H1 (cell line): ENCODE results near the gene NOTUM. TPM values are rescaled to one million over a fixed set of nuclear protein-coding genes. Genes with fewer than 3 reads are reported as not detected.
A peak's percentile ranks its signal among the peaks of the same experiment; 100 is the strongest.

Experiments
- CTCF ChIA-PET: fragments of 300-600 bp; sonication (Branson Sonifier 250); formaldehyde crosslinking; loops from one replicate; lab custom pipeline; 2021; ENCODE audit not compliant: partially characterized antibody; lab: Charles Lee
- POLR2A ChIA-PET: fragments of 300-600 bp; sonication (Branson Sonifier 250); formaldehyde crosslinking; loops from one replicate; lab custom pipeline; 2021; ENCODE audit warnings: inconsistent platforms; ENCODE audit not compliant: partially characterized antibody; lab: Charles Lee
- DNase-seq, 2 experiments: peaks; one replicate each; pipeline versions ENCODE4 v3.0.0 to v3.0.0-alpha.2; 2010 to 2022; ENCODE audit warnings: low spot score in 2 of 2, low read depth in 1 of 2, mixed read lengths in 1 of 2
- FAIRE-seq: peaks from 2 replicates; lab custom pipeline; 2011; peaks lifted over from hg19 to GRCh38; lab: Jason Lieb, UNC
- H2AFZ ChIP-seq: 2 replicates; pipeline ENCODE4 v1.8.1; 2012; ENCODE audit warnings: low read length, inconsistent platforms
- H2AK5ac ChIP-seq: 2 replicates; pipeline ENCODE4 v1.6.1; 2013; ENCODE audit warnings: low read depth, low read length
- H2BK120ac ChIP-seq: replicated peaks from 2 replicates; pipeline ENCODE3; 2013; ENCODE audit warnings: low read depth, low read length, inconsistent platforms
- H2BK12ac ChIP-seq: 2 replicates; pipeline ENCODE4 v1.6.1; 2013; ENCODE audit warnings: low read depth, low read length
- H2BK15ac ChIP-seq: 2 replicates; pipeline ENCODE4 v1.6.1; 2013; ENCODE audit warnings: low read length
- H2BK20ac ChIP-seq: 2 replicates; pipeline ENCODE4 v1.6.1; 2013; ENCODE audit warnings: low read length
- H2BK5ac ChIP-seq: 2 replicates; pipeline ENCODE4 v1.6.1; 2013; ENCODE audit warnings: low read depth, low read length
- H3K14ac ChIP-seq: 2 replicates; pipeline ENCODE4 v1.6.1; 2013; ENCODE audit warnings: inconsistent platforms; ENCODE audit not compliant: insufficient read length
- H3K18ac ChIP-seq: 2 replicates; pipeline ENCODE4 v1.6.1; 2013; ENCODE audit warnings: low read length; ENCODE audit errors: extremely low read depth
- H3K23ac ChIP-seq: 2 replicates; pipeline ENCODE4 v1.6.1; 2013; ENCODE audit warnings: inconsistent platforms; ENCODE audit not compliant: insufficient read length
- H3K23me2 ChIP-seq: 2 replicates; pipeline ENCODE4 v1.6.1; 2013; ENCODE audit warnings: low read depth, low read length
- H3K27ac ChIP-seq: 2 replicates; pipeline ENCODE4 v1.6.1; 2011; ENCODE audit warnings: low read depth, low read length, inconsistent platforms
- H3K27me3 ChIP-seq, 4 experiments: replicated peaks in 1 of 4; 1 replicate in 1 of 4; 2 replicates in 3 of 4; pipeline versions ENCODE4 v1.6.1 to v1.8.1; 2011 to 2013; ENCODE audit warnings: low read length in 3 of 4, mild to moderate bottlenecking in 3 of 4, inconsistent platforms in 2 of 4, mixed read lengths in 2 of 4, moderate library complexity in 1 of 4; ENCODE audit not compliant: control insufficient read depth in 3 of 4, insufficient read depth in 3 of 4; ENCODE audit errors: extremely low read depth in 1 of 4
- H3K36me3 ChIP-seq, 4 experiments: 2 replicates each; pipeline versions ENCODE4 v1.6.1 to v1.8.1; 2011 to 2013; ENCODE audit warnings: mild to moderate bottlenecking in 4 of 4, low read length in 3 of 4, moderate library complexity in 2 of 4, control low read depth in 1 of 4, inconsistent platforms in 1 of 4; ENCODE audit not compliant: insufficient read depth in 4 of 4, control insufficient read depth in 2 of 4
- H3K4ac ChIP-seq: replicated peaks from 2 replicates; pipeline ENCODE3; 2013; ENCODE audit warnings: low read length, low read depth, mixed read lengths, inconsistent platforms; ENCODE audit not compliant: insufficient read length
- H3K4me1 ChIP-seq, 4 experiments: replicated peaks in 1 of 4; 1 replicate in 1 of 4; 2 replicates in 3 of 4; pipeline versions ENCODE4 v1.6.1 to v1.8.1; 2011 to 2013; ENCODE audit warnings: low read length in 3 of 4, inconsistent platforms in 2 of 4, mixed read lengths in 1 of 4; ENCODE audit not compliant: insufficient read depth in 4 of 4, control insufficient read depth in 3 of 4
- H3K4me2 ChIP-seq, 2 experiments: 2 replicates each; pipeline versions ENCODE4 v1.6.1 to v1.8.1; 2011 to 2013; ENCODE audit warnings: low read depth in 2 of 2, low read length in 2 of 2, control low read depth in 1 of 2, inconsistent platforms in 1 of 2, mild to moderate bottlenecking in 1 of 2; ENCODE audit not compliant: insufficient read depth in 1 of 2
- H3K4me3 ChIP-seq, 4 experiments: fragments of 200-600, 300-600 bp in 1 of 4; sonication (generic), shearing (Covaris generic), sonication (Bioruptor Twin) in 1 of 4; 2 replicates each; pipeline versions ENCODE4 v1.5.1 to v1.8.1; 2011 to 2016; ENCODE audit warnings: low read length in 4 of 4, low read depth in 3 of 4, control low read depth in 2 of 4, inconsistent platforms in 2 of 4, mild to moderate bottlenecking in 2 of 4, mixed read lengths in 1 of 4, moderate library complexity in 1 of 4; ENCODE audit not compliant: insufficient read depth in 2 of 4; ENCODE audit errors: extremely low read depth in 1 of 4
- H3K56ac ChIP-seq: replicated peaks from 2 replicates; pipeline ENCODE3; 2013; ENCODE audit warnings: low read depth, mild to moderate bottlenecking, mixed read lengths, low read length, inconsistent platforms; ENCODE audit not compliant: insufficient read length
- H3K79me1 ChIP-seq: 2 replicates; pipeline ENCODE4 v1.6.1; 2013; ENCODE audit warnings: low read depth, low read length, control low read depth
- H3K79me2 ChIP-seq, 2 experiments: 2 replicates each; pipeline versions ENCODE4 v1.6.1 to v1.8.1; 2012 to 2013; ENCODE audit warnings: low read length in 2 of 2, mild to moderate bottlenecking in 2 of 2, inconsistent platforms in 1 of 2; ENCODE audit not compliant: insufficient read depth in 2 of 2, control insufficient read depth in 1 of 2
- H3K9ac ChIP-seq, 4 experiments: replicated peaks in 1 of 4; 1 replicate in 1 of 4; 2 replicates in 3 of 4; pipeline versions ENCODE4 v1.6.1 to v1.8.1; 2011 to 2013; ENCODE audit warnings: low read depth in 3 of 4, low read length in 3 of 4, control low read depth in 2 of 4, mild to moderate bottlenecking in 2 of 4, moderate library complexity in 2 of 4, inconsistent platforms in 1 of 4; ENCODE audit errors: extremely low read depth in 1 of 4
- H3K9me3 ChIP-seq, 2 experiments: 2 replicates each; pipeline versions ENCODE4 v1.6.1 to v1.8.1; 2012 to 2013; ENCODE audit warnings: mild to moderate bottlenecking in 2 of 2, moderate library complexity in 2 of 2, control low read depth in 1 of 2, inconsistent platforms in 1 of 2, low read depth in 1 of 2, low read length in 1 of 2, mixed read lengths in 1 of 2; ENCODE audit not compliant: insufficient read depth in 2 of 2
- H4K20me1 ChIP-seq, 2 experiments: replicated peaks in 1 of 2; 2 replicates each; pipeline versions ENCODE3 to v1.8.1; 2011 to 2013; ENCODE audit warnings: inconsistent platforms in 2 of 2, low read length in 2 of 2, mild to moderate bottlenecking in 1 of 2; ENCODE audit not compliant: insufficient read depth in 2 of 2, control insufficient read depth in 1 of 2
- H4K5ac ChIP-seq: 2 replicates; pipeline ENCODE4 v1.6.1; 2013; ENCODE audit warnings: low read length, low read depth, mixed read lengths, inconsistent platforms; ENCODE audit not compliant: insufficient read length
- H4K8ac ChIP-seq: 2 replicates; pipeline ENCODE4 v1.8.0; 2013; ENCODE audit warnings: mild to moderate bottlenecking, moderate library complexity, low read length, inconsistent platforms; ENCODE audit not compliant: insufficient read depth; ENCODE audit errors: extremely low read depth
- H4K91ac ChIP-seq: replicated peaks from 2 replicates; pipeline ENCODE3; 2013; ENCODE audit warnings: low read length, mixed read lengths, inconsistent platforms; ENCODE audit not compliant: insufficient read length
- EZH2 ChIP-seq: fragments of 200-600 bp; sonication (generic); IDR thresholded peaks from 2 replicates; pipeline ENCODE4 v1.7.1; 2012; ENCODE audit warnings: low read depth, mild to moderate bottlenecking, moderate library complexity, low read length, inconsistent platforms; ENCODE audit not compliant: severe bottlenecking
- RAD21 ChIP-seq, 2 experiments: IDR thresholded peaks in 1 of 2; conservative IDR thresholded peaks in 1 of 2; 2 replicates each; pipeline ENCODE4 v1.6.1; 2011; ENCODE audit warnings: low read depth in 2 of 2, low read length in 2 of 2, improper control_type of control experiment in 1 of 2, inconsistent platforms in 1 of 2, mild to moderate bottlenecking in 1 of 2, moderate library complexity in 1 of 2
- WGBS, 2 experiments: shearing (Covaris generic) in 1 of 2; methylation state at CpG; one replicate each; pipeline versions ENCODE4 v1.1.6 to v1.1.7; 2013 to 2015; ENCODE audit warnings: low lambda C conversion rate in 2 of 2, mixed read lengths in 2 of 2, inconsistent platforms in 1 of 2, low coverage in 1 of 2, missing lambda C conversion rate in 1 of 2; ENCODE audit not compliant: insufficient replicate concordance in 2 of 2, insufficient coverage in 1 of 2, insufficient read length in 1 of 2; ENCODE audit errors: extremely low coverage in 1 of 2, missing lambda C conversion rate in 1 of 2; 5-methylcytosine and 5-hydroxymethylcytosine counted together
- polyA plus RNA-seq, 7 experiments: library from polyadenylated mRNA; depleted of rRNA in 3 of 7; stranded (reverse) in 5 of 7; unstranded in 2 of 7; fragments of >200 nt in 5 of 7; fragments of 200-250 nt in 2 of 7; gene quantifications; 1 replicate in 5 of 7; 2 replicates in 1 of 7; 4 replicates in 1 of 7; pipeline versions ENCODE4 v1.2.1 to v1.2.3, GENCODE V29; 2011 to 2013; ENCODE audit warnings: missing spikeins in 2 of 7, mixed read lengths in 2 of 7
- total RNA-seq: library from RNA; stranded (reverse); fragmentation: NEBNext Ultra II Directional; extraction: Animal tissue kit (Norgen Biotek cat#: 25700); gene quantifications from 2 replicates; pipeline ENCODE4 v1.2.1, GENCODE V29; 2021

Gene NOTUM
- total and polyA plus RNA-seq, 2 of the 8 experiments (the other 6 are each of a cell fraction or from before 2014, with no cell fraction given) = 0.45 to 0.76 TPM

- Histone ChIP-seq H2AK5ac (no peak overlapping the region), H3K27me3 (peaks cover 45 to 84% (median 74%) of the 10 kb centered on the region in 4 experiments), H3K4ac (no peak overlapping the region), H3K56ac (no peak overlapping the region), H3K27ac (no peak overlapping the region), H3K9me3 (no peaks in the 10 kb centered on the region), H2AFZ (no peak overlapping the region), H4K5ac (no peak overlapping the region), H2BK5ac (no peak overlapping the region), H2BK15ac (peak overlapping the region; percentile 19; the same call in 1 of the 2 replicates), H3K79me2 (no peaks in the 10 kb centered on the region), H3K23ac (no peak overlapping the region), H3K36me3 (peaks cover 0 to 13% (median 0%) of the 10 kb centered on the region in 4 experiments; a peak in 1 of 8 replicates), H2BK120ac (no peak overlapping the region), H3K79me1 (no peaks in the 10 kb centered on the region), H3K4me2 (no peak overlapping the region), H4K91ac (no peak overlapping the region), H3K14ac (no peak overlapping the region), H3K23me2 (peaks cover 4% of the 10 kb centered on the region; the same call in 1 of the 2 replicates), H2BK12ac (peak overlapping the region; percentile 79; the same call in 1 of the 2 replicates), H2BK20ac (no peak overlapping the region), H4K20me1 (peaks cover 2 to 3% of the 10 kb centered on the region in 2 experiments), H3K9ac (no peak overlapping the region), H3K18ac (no peak overlapping the region), H3K4me1 (peaks cover 0 to 22% (median 17%) of the 10 kb centered on the region in 4 experiments; a peak in 6 of 7 replicates), H4K8ac (no peak overlapping the region), H3K4me3 (no peak overlapping the region)
- WGBS, 2 experiments = 77% methylated on average over 37 of the region's 37 CpGs; no CpG with 5 or more reads in 1 of the 2 experiments
- CTCF ChIA-PET = interaction anchor here (0.6 to 5.1 kb wide), 10 partner anchors 13 to 59 kb away, joined by 3 to 22 read pairs (median 4); partner anchors contain the start of gene ASPSCR1
- DNase-seq (no peak), FAIRE-seq (no peak)
- TF ChIP-seq RAD21 (IDR thresholded peaks at IDR 0.05 in 1 of 2, conservative IDR thresholded peaks at IDR 0.05 in 1 of 2; ENCODE audit: low read depth in 2 of 2, low read length in 2 of 2) (no peak), EZH2 (peak; percentile 1)
- POLR2A ChIA-PET = interaction anchor here (0.7 to 1.5 kb wide), 8 partner anchors 15 to 146 kb away, joined by 3 to 6 read pairs (median 4); partner anchors contain the start of genes ASPSCR1, MAFG and MYADML2
Measured at GRCh38 chr17:81962499-81963441, 1.8 kb upstream of the NOTUM start.
